Astrocyte of the cerebellum (primary cell): ENCODE data around the gene LEO1.

Experiments used
- DNase-seq: peaks from one replicate; pipeline ENCODE4 v3.0.0-alpha.2; 2011; ENCODE audit warnings: low read depth
- H3K4me3 ChIP-seq: 2 replicates; pipeline ENCODE4 v1.5.1; 2011; ENCODE audit warnings: mild to moderate bottlenecking, low read depth, low read length, moderate library complexity
- CTCF ChIP-seq: IDR thresholded peaks from 2 replicates; pipeline ENCODE4 v1.5.1; 2012; ENCODE audit warnings: low read length, low read depth, moderate library complexity, mild to moderate bottlenecking; ENCODE audit errors: missing control alignments
- in situ Hi-C: cut with HindIII; loops from 2 replicates; pipeline ENCODE4 v1.10.0; 2017; ENCODE audit warnings: low sequenced_read_pairs

The LEO1 gene

GRCh38 chr15:52018244-52018643 lies 46.7 kb upstream of the LEO1 start:
- no peak for DNase-seq
- in situ Hi-C loops = no loop called here
- TF ChIP-seq CTCF = no peak
- no peak overlapping the region for H3K4me3 ChIP-seq

DNA sequence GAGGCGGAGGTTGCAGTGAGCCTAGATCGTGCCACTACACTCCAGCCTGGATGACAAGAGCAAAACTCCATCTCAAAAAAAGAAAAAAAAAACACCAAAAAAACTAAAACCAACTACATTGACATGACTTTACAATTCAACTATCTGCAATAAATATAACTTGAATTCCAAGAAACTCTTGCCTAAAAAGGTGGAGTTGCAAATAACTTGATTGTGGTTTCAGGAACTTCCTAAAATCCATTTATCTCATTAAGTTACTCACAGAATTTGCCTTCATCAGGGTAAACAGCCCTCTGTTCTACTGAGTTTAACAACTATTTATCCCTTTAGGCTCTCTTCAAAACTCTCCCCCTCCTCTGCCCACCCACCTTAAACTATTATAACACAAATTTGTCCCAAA lies 44.7 kb upstream of the LEO1 start:
- H3K4me3 ChIP-seq = no peak overlapping the region
- TF ChIP-seq CTCF = no peak
- in situ Hi-C loops = no loop called here
- no peak for DNase-seq

DNA sequence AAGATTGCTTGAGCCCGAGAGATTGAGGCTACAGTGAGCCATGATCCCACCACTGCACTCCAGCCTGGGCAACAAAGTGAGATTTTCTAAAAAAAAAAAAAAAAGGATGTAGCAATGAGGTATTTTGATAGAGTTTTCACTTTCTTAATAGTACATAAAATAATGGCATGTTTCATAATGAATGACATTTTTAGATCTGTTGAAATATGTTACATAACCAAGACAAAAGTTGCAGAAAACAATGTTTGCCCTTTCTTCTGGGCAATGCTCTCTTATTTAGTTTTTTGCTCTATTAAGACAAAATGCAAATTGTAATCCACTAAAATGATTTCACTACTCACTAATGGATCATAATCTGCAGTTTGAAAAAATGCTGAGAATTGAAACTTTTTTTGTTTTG lies 43.0 kb upstream of the LEO1 start:
- in situ Hi-C loops = no loop called here
- TF ChIP-seq CTCF = no peak

DNA sequence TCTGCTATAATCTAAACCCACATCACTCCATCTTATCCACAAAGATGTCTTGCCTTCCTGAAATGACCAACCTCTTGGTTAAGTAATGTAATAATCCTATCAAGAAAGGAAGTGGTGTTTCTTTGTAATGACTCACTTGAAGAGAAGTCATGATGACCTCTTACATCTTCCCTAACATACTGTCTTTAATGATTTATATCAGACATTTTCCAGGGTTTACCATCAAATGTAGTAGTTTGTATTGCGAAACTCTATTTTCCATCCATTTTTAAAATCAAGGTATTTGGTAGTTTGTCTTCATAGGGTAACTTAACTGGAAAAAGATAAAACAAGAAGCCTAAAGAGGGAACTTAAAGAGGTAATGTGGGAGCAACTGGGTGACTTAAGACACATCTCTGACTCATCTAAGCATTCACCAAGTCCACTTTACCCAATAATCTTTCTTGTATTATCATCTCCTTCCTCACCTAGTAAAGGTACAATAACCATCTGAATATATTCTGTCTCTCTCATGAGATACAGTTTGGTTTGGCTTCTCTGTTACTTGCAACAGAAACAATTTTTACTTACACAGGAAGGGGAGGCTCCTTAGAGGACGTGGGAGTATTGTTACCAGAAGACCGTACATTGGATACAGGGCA lies 41.7 kb upstream of the LEO1 start:
- no peak for TF ChIP-seq CTCF
- in situ Hi-C loops = no loop called here
- no peak overlapping the region for H3K4me3 ChIP-seq
- no peak for DNase-seq

More for the DNA sequence above, 43.0 kb upstream of the LEO1 start:
- no peak overlapping the region for H3K4me3 ChIP-seq
- DNase-seq = no peak

GRCh38 chr15:52012210-52012609 lies 40.6 kb upstream of the LEO1 start:
- DNase-seq = no peak
- no peak for TF ChIP-seq CTCF
- no peak overlapping the region for H3K4me3 ChIP-seq
- in situ Hi-C loops = no loop called here

DNA sequence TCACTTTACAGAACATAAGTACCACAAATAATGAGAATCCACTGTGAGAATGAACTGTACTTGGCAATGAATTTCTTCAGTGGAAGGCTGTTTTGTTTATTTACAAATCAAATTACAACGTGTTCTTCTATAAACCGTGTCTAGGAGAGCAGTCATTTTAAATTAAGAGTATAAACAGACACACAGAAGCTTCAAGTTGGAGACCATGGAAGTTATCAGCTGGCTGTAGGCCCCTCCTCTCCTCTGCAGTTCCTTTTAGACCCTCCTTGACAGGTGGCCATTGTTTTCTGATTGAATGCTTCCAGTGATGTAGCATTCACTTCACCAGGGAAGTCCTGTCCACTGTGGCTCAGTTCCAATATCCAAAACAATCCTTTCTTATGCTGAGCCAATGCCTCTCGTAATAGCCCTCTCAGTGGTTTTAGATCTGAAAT lies 40.1 kb upstream of the LEO1 start:
- in situ Hi-C loops = no loop called here
- no peak for DNase-seq
- H3K4me3 ChIP-seq = no peak overlapping the region
- TF ChIP-seq CTCF = no peak
